Measurements from ENCODE around the gene SLC25A21.

Gene SLC25A21

GRCh38 chr14:36857136-36857535, 315.3 kb downstream of the SLC25A21 start:
- DNase-seq = no peak

GRCh38 chr14:36856095-36856878, 316.1 kb downstream of the SLC25A21 start:
- no peak for DNase-seq

DNA sequence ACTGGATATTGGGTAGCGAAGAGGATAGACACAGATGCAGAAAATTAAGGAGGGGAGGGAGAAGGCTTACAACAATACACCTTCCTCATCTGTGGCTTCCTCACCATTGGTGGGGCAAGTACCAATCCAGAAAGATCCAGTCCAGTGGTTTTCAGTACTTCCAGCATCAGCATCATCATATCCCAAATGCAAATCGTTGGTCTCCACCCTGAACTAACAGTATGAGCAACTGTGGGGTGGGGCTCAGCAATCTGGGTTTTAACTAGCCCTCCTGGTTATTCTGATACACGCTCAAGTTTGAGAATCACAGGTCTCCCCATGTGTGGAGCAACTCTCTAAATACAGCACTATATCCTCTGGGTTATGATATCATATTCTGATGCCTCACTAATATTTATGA, 317.0 kb downstream of the SLC25A21 start:
- no peak for DNase-seq

- no peak for DNase-seq
These were observed 319.3 kb downstream of the SLC25A21 start for GRCh38 chr14:36852981-36853691.

DNA sequence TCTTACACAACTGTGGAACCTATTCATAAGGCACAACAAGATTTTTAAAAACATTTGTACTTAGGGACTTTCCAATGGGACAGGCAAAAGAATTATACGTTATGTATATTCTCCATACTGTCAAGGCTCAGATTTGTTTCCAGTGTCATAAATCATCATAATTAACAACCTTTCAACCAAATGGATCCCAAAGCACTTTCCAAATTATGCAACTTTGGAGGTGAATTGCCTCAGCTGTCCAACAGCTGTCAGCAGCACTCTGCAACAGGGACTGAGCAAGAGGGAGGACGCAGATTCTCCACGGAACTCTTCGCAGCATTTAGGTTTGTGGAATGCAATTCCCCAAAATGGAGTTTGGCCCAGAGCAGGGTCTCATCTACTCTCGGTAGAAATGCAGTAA, 324.2 kb downstream of the SLC25A21 start:
- no peak for DNase-seq

DNA sequence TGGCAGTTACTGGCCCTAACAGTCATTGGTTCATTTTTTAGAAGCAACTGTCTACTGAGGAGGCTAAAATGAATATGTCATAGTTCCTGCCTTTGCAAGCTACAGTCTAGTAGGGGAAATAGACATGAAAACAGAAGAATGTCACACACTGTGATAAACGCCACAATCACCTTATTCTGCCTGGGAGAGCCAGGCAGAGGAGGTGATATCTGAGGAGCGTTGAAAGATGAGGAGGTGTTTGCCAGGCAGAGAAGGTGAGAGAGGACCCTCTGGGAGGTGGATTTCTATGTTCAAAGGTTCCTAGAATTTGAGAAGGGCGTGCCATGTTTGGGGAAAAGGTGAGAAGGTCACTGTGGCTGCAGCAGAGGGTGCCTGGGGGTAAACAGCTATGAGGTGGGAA, 325.0 kb downstream of the SLC25A21 start:
- DNase-seq = no peak

- DNase-seq = no peak
These were observed 326.9 kb downstream of the SLC25A21 start for GRCh38 chr14:36845356-36846012.

GRCh38 chr14:36844443-36845195, 327.8 kb downstream of the SLC25A21 start:
- DNase-seq = no peak

- no peak for DNase-seq
These were observed 329.0 kb downstream of the SLC25A21 start for GRCh38 chr14:36843410-36843809.

DNA sequence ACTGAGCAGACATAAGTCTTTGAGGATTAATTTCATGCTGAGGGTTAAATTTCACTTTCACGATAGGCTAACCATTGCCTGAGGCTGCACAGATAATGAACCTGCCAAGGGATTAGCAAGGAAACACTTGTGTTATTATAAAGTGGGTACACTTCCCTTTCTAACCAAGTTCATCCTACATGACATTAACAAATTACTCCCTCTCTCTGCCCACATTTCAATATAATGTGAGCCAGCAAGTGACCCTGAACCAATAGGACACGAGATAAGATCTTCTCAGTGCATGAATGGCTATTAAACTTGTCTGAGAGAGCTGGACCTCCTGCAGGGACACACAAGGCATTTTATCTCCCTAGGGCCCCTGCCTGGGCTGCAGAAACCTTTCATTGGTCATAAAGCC, 337.3 kb downstream of the SLC25A21 start:
- no peak for DNase-seq

- no peak for DNase-seq
These were observed 338.1 kb downstream of the SLC25A21 start for GRCh38 chr14:36834293-36834692.

GRCh38 chr14:36829547-36829946, 342.9 kb downstream of the SLC25A21 start:
- no peak for DNase-seq

GRCh38 chr14:36827861-36828260, 344.5 kb downstream of the SLC25A21 start:
- DNase-seq = no peak

DNA sequence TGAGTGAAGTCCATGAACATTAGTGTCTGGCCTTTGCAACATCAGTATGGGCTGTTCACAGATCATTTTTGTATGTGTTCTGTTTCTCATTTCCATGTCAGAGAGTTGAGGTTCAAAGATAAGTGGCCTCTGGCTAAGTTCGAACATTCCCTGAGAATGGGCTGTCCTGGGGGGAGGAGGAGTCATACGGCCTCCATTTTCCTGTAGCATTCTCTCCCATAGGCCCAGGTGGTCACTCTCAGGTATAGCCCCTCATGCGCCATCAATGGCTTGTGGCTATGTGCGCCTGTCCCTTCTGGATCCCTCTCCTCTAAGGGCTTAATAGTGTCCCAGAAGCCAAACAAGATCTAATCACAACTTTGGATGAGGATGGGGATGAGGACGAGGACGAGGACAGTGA, 345.8 kb downstream of the SLC25A21 start:
- no peak for DNase-seq

DNA sequence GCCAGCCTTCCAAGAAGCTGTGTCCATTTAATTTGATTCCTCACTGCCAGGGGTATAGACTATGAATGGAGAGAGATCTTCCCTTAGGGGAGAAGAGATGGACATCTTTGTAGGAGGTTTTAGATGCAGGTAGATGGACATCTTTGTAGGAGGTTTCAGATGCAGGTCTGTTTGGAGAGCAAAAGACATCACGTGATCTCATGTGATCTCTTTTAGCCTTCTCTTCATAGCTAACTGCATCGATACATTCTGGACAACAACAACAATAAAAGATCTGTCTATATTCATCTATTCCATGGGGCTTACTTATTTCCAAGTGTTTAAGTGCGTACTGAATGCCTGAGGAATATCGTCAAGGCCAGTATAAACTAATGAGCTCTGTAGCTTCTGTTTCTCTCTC, 347.6 kb downstream of the SLC25A21 start:
- DNase-seq = no peak

GRCh38 chr14:36823651-36824050, 348.8 kb downstream of the SLC25A21 start:
- no peak for DNase-seq

DNA sequence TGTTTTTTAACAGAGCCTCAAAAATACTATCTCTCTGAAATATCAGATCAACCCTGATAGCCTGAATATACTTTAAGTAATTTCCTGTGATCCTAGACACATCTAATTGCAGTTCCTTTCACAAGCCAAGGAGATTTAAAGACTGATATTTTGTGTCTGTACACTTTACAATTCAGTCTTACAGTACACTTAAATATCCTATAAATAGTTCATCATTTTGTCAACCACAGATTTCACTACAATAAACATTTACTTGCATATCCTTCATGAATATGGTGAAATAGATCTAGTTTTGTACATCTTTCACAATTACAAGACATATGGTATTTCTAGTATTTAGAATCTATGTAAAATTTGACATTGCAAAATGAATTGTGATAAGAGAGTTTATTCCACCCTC, 349.7 kb downstream of the SLC25A21 start:
- DNase-seq = no peak

DNA sequence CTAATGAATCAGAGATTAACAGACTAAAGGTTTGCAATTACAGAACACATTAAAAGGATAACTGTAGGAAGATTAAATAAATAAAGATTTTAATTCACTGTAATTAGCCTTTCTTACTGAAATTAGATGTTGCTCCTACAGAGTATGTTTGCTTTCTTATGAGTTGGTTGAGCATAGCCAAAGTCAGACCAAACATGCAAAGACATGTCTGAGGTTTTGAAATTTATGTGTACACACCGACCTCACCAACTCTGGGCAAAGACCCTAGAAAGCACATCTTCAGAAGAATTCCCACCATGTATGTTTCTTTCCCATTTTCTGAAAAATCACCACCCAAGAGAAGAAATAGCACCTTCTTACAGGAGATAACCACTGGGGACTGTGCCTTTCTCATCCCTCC, 351.5 kb downstream of the SLC25A21 start:
- DNase-seq = no peak

GRCh38 chr14:36820111-36820709, 352.2 kb downstream of the SLC25A21 start:
- no peak for DNase-seq

- DNase-seq = no peak
These were observed 353.5 kb downstream of the SLC25A21 start for GRCh38 chr14:36818794-36819384.

DNA sequence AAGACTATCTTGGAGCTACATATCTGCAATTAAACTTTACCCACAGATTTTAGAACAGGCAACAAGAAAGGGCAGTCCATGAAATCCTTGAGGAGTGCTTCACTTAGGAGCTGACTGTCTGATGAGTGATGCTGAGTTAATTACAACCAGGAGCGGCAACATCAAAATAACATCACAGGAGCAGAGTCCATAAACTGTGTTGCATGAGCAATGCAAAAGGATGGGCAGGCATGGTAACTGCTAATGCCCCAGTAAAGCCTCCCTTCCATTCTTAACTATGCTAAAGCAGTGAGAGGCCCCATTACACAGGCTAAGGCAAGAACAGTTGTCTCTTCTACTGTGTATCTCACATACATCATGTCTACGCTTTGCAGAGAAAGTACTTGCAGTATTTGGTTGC, 354.2 kb downstream of the SLC25A21 start:
- no peak for DNase-seq
